Measurements from ENCODE around the gene MIER1.
"Not testable (repeated sequence)": the region's sequence is repeated elsewhere in the genome, so short reads cannot be mapped to it uniquely, and the experiment has no call there.

Gene MIER1

DNA sequence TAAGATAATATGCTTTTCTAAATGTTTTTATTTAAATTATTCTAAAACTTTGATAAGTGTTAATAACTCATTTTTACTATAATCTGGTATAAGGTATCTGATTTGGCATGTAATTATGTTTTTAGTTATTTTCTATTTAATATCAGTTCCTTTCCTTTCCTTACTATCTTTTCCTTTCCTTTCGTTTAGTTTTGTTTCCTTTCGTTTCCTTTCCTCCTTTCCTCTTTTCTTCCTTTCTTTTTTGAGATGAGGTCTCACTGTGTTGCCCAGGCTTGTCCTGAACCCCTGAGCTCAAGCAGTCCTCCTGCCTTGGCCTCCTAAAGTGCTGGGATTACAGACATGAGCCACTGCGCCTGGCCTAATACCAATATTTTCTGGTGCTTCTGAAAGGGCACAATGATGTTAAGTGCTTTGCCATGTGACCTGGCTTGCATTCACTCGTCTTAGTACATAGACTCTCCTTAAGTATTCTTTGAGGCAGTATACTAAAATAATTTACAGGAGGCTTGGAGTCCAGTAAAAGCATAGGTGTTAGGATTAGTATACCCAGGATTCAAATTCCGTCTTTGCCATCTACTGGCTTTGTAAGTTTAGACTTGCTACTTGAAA lies 18.7 kb downstream of the MIER1 start:
- peaks cover 8% of the 10 kb centered on the region for H3K4me1 ChIP-seq (ENCODE audit: control insufficient read depth, insufficient read depth, low read length)

DNA sequence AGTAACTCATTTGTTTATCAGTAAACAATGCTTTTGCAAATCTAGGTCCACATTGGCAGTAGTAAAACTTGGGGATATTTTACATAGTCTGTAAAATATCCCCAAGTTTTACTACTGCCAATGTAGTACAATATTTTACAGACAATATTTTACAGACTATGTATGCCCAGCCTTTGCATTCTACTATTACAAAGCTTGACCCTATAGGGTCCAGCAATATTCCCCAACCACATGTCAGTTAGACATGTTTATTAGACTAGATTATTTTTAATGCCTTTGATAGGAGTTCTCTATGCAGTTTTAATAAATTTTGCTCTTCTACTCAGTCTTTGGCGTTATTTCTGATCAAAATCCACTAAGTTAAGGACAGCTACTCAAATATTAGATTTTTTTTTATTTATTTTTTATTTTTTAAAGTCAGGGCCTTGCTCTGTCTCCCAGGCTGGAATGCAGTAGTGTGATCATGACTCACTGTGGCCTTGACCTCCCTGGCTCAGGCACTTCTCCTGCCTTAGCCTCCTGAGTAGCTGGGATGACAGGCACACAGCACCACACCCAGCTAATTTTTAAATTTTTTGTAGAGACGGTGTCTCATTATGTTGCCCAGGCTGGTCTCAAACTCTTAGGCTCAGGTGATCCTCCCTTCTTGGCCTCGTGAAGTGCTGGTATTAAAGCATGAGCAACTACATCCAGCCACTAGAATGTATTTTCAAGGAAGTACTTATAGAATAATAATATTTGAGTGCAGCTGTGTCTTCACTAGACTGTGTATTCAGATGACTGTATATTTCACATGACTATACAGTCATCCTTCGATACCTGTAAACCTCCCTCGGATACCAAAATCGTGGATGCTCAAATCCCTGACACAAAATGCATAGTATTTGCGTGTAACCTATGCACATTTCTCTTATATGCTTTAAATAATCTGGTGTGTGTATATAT lies 19.8 kb downstream of the MIER1 start:
- Histone ChIP-seq H3K36me3 (ENCODE audit: control insufficient read depth, insufficient read depth, low read length) (no peaks in the 10 kb centered on the region), H3K4me3 (ENCODE audit: low read length) (no peak overlapping the region), H3K9me3 (ENCODE audit: control insufficient read depth, low read length) (no peaks in the 10 kb centered on the region), H3K27me3 (ENCODE audit: control insufficient read depth, insufficient read depth, low read length) (no peaks in the 10 kb centered on the region), H3K4me1 (ENCODE audit: control insufficient read depth, insufficient read depth, low read length) (peaks cover 8% of the 10 kb centered on the region), H3K9ac (ENCODE audit: low read length) (no peak overlapping the region)

More for the DNA sequence above, 18.7 kb downstream of the MIER1 start:
- no peak overlapping the region for H3K9ac ChIP-seq (ENCODE audit: low read length)
- no peak overlapping the region for H3K4me3 ChIP-seq (ENCODE audit: low read length)
- no peaks in the 10 kb centered on the region for H3K36me3 ChIP-seq (ENCODE audit: control insufficient read depth, insufficient read depth, low read length)
- no peaks in the 10 kb centered on the region for H3K9me3 ChIP-seq (ENCODE audit: control insufficient read depth, low read length)
- H3K27me3 ChIP-seq (ENCODE audit: control insufficient read depth, insufficient read depth, low read length), result no peaks in the 10 kb centered on the region

DNA sequence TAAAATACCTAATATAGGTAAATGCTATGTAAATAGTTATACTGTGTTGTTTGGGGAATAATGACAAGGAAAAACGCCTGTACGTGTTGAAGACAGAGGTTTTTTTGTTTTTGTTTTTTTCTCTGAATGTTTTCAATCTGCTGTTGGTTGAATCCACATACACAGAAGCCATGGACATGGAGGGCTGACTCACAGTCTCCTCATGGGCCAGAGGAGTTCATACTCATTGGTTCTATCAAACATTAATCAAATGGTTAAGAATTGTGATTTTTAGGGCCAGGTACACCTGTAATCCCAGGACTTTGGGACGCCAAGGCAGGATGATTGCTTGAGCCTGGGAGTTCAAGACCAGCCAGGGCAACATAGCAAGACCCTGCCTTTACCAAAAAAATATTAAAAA lies 20.5 kb downstream of the MIER1 start:
- Histone ChIP-seq H3K9ac (ENCODE audit: low read length) (no peak overlapping the region), H3K4me3 (ENCODE audit: low read length) (no peak overlapping the region), H3K9me3 (ENCODE audit: control insufficient read depth, low read length) (no peaks in the 10 kb centered on the region), H3K27me3 (ENCODE audit: control insufficient read depth, insufficient read depth, low read length) (no peaks in the 10 kb centered on the region), H3K4me1 (ENCODE audit: control insufficient read depth, insufficient read depth, low read length) (peaks cover 8% of the 10 kb centered on the region), H3K36me3 (ENCODE audit: control insufficient read depth, insufficient read depth, low read length) (no peaks in the 10 kb centered on the region)

DNA sequence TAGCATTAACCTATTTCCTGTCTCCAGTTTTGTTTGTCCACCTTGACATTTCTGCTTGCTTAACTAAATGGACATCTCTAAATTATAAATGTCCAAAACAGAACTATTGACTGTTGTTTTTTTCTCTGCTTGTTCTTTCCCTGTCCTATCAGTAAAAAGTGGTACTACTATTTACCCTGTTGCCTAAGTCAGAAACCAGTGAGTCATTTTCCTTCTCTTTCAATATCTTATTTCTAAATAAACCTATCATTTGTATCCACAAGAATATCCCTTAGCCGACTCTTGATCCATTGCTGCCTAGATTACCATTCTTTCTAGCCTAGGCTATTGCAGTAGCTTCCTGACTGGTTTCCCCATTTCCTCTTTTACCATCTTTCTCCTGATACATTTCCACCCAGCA lies 22.5 kb downstream of the MIER1 start:
- peaks cover 8% of the 10 kb centered on the region for H3K4me1 ChIP-seq (ENCODE audit: control insufficient read depth, insufficient read depth, low read length)
- H3K4me3 ChIP-seq (ENCODE audit: low read length), result no peak overlapping the region
- H3K9me3 ChIP-seq (ENCODE audit: control insufficient read depth, low read length), result no peaks in the 10 kb centered on the region
- H3K27me3 ChIP-seq (ENCODE audit: control insufficient read depth, insufficient read depth, low read length), result no peaks in the 10 kb centered on the region
- H3K9ac ChIP-seq (ENCODE audit: low read length), result no peak overlapping the region
- no peaks in the 10 kb centered on the region for H3K36me3 ChIP-seq (ENCODE audit: control insufficient read depth, insufficient read depth, low read length)

DNA sequence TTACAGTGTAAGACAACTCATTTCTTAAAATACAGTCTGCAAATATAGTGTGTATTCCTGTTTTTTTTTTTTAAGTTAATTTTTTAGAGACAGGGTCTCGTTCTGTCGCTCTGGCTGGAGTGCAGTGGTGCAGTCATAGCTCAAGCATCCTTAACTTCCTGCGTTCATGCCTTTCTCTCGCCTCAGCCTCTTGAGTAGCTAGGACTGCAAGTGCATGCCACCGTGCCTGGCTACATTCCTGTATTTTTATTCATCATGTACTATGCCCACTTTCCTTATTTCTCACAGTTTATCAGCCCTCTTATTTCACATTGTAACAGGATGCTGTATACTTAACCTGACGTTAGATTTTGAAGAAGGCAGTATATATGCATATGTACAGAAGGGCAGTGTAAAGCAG lies 26.7 kb downstream of the MIER1 start:
- Histone ChIP-seq H3K27me3 (ENCODE audit: control insufficient read depth, insufficient read depth, low read length) (no peaks in the 10 kb centered on the region), H3K9ac (ENCODE audit: low read length) (no peak overlapping the region), H3K9me3 (ENCODE audit: control insufficient read depth, low read length) (no peaks in the 10 kb centered on the region), H3K36me3 (ENCODE audit: control insufficient read depth, insufficient read depth, low read length) (no peaks in the 10 kb centered on the region), H3K4me1 (ENCODE audit: control insufficient read depth, insufficient read depth, low read length) (peaks cover 18% of the 10 kb centered on the region), H3K4me3 (ENCODE audit: low read length) (no peak overlapping the region)

DNA sequence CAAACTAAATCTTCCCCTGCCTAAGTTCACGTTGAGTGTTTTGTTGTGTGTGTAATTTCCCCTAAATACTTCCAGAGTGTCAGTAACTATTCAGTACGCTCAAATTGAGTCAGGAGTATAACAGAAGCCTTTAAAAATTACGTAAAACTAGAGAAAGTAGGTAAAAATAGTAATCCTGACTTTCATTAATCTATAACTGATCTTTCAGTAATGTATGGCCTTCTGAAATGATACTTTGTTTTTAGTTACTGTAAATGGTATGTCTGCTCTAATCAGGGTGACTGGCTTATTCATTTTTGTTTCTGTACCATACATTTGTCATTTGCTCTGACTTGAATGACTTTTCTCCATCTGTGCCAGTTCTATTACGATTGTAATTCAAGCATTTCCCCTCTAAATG lies 29.4 kb downstream of the MIER1 start:
- H3K9me3 ChIP-seq (ENCODE audit: control insufficient read depth, low read length), result no peaks in the 10 kb centered on the region
- peaks cover 10% of the 10 kb centered on the region for H3K4me1 ChIP-seq (ENCODE audit: control insufficient read depth, insufficient read depth, low read length)
- no peaks in the 10 kb centered on the region for H3K27me3 ChIP-seq (ENCODE audit: control insufficient read depth, insufficient read depth, low read length)
- H3K9ac ChIP-seq (ENCODE audit: low read length), result no peak overlapping the region
- no peaks in the 10 kb centered on the region for H3K36me3 ChIP-seq (ENCODE audit: control insufficient read depth, insufficient read depth, low read length)
- no peak overlapping the region for H3K4me3 ChIP-seq (ENCODE audit: low read length)

DNA sequence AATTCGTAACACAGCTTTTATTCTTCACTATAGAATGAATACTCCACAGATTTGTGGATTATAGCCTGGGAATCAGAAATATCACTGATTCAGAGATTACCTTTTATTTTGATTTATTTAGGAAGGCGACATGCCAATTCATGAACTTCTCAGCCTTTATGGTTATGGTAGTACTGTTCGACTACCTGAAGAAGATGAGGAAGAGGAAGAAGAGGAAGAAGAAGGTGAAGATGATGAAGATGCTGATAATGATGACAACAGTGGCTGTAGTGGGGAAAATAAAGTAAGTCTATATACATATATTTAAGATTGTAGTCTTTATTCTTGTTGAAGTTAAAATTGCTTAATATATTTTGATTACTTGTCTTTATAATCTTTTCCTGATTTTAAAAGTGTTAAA lies 33.1 kb downstream of the MIER1 start:
- Histone ChIP-seq H3K36me3 (ENCODE audit: control insufficient read depth, insufficient read depth, low read length) (no peaks in the 10 kb centered on the region), H3K27me3 (ENCODE audit: control insufficient read depth, insufficient read depth, low read length) (no peaks in the 10 kb centered on the region), H3K9ac (ENCODE audit: low read length) (no peak overlapping the region)

DNA sequence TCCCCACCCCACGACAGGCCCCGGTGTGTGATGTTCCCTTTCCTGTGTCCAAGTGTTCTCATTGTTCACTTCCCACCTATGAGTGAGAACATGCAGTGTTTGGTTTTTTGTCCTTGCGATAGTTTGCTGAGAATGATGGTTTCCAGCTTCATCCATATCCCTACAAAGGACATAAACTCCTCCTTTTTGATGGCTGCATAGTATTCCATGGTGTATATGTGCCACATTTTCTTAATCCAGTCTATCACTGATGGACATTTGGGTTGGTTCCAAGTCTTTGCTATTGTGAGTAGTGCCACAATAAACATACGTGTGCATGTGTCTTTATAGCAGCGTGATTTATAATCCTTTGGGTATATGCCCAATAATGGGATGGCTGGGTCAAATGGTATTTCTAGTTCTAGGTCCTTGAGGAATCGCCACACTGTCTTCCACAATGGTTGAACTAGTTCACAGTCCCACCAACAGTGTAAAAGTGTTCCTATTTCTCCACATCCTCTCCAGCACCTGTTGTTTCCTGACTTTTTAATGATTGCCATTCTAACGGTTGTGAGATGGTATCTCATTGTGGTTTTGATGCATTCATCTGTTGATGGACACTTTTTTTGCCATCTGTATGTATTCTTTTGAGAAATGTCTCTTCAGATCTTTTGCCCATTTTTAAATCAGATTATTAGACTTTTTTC lies 41.5 kb downstream of the MIER1 start:
- H3K4me1 ChIP-seq (ENCODE audit: control insufficient read depth, insufficient read depth, low read length); H3K36me3 ChIP-seq (ENCODE audit: control insufficient read depth, insufficient read depth, low read length): not testable (repeated sequence)

More for the DNA sequence above, 33.1 kb downstream of the MIER1 start:
- H3K4me3 ChIP-seq (ENCODE audit: low read length), result no peak overlapping the region
- H3K9me3 ChIP-seq (ENCODE audit: control insufficient read depth, low read length), result no peaks in the 10 kb centered on the region
- peaks cover 10% of the 10 kb centered on the region for H3K4me1 ChIP-seq (ENCODE audit: control insufficient read depth, insufficient read depth, low read length)

DNA sequence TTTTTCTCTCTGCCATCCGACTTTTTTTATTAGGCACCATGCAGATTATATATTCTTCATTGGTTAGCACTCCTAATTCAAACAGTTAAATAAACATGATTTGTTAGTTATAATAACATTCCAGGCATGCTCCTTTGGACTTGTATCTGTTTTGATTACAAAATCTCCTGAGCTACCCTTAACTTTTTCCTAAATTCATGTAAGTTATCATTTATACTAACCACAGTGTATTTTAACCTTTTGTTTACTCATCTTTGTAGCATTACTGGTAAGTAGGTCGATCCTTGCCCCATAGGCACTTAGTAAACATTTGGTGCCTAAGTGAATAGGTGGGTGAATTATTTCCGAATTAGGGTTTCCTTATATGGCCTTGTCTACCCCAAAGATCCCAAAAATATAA lies 43.8 kb downstream of the MIER1 start:
- Histone ChIP-seq H3K9me3 (ENCODE audit: control insufficient read depth, low read length) (no peaks in the 10 kb centered on the region), H3K4me1 (ENCODE audit: control insufficient read depth, insufficient read depth, low read length) (no peaks in the 10 kb centered on the region), H3K27me3 (ENCODE audit: control insufficient read depth, insufficient read depth, low read length) (no peaks in the 10 kb centered on the region), H3K36me3 (ENCODE audit: control insufficient read depth, insufficient read depth, low read length) (peaks cover 4% of the 10 kb centered on the region), H3K9ac (ENCODE audit: low read length) (no peak overlapping the region), H3K4me3 (ENCODE audit: low read length) (no peak overlapping the region)

More for the DNA sequence above, 41.5 kb downstream of the MIER1 start:
- not testable (repeated sequence) for H3K9me3 ChIP-seq (ENCODE audit: control insufficient read depth, low read length); H3K4me3 ChIP-seq (ENCODE audit: low read length); H3K9ac ChIP-seq (ENCODE audit: low read length); H3K27me3 ChIP-seq (ENCODE audit: control insufficient read depth, insufficient read depth, low read length)

DNA sequence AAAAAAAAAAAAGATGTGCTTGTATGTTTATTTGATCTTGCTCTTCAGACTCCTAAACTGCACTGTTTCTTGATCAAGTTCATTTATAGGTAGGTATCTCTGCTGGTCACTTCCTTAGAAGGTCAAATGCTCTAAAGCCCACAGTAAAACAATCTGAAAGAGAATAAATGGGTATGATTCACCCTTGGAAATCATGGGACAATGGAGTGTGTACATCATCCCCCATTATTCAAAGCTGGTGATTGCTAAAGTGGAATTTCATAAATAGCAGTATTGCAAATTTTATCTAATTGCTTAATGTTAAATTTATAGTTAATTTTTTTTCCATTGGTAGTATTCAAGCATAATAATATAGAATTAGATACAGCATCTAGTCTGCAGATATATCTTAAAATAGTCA lies 53.4 kb downstream of the MIER1 start:
- Histone ChIP-seq H3K9me3 (ENCODE audit: control insufficient read depth, low read length) (no peaks in the 10 kb centered on the region), H3K4me3 (ENCODE audit: low read length) (no peak overlapping the region), H3K4me1 (ENCODE audit: control insufficient read depth, insufficient read depth, low read length) (no peaks in the 10 kb centered on the region), H3K36me3 (ENCODE audit: control insufficient read depth, insufficient read depth, low read length) (no peaks in the 10 kb centered on the region), H3K27me3 (ENCODE audit: control insufficient read depth, insufficient read depth, low read length) (no peaks in the 10 kb centered on the region), H3K9ac (ENCODE audit: low read length) (no peak overlapping the region)

DNA sequence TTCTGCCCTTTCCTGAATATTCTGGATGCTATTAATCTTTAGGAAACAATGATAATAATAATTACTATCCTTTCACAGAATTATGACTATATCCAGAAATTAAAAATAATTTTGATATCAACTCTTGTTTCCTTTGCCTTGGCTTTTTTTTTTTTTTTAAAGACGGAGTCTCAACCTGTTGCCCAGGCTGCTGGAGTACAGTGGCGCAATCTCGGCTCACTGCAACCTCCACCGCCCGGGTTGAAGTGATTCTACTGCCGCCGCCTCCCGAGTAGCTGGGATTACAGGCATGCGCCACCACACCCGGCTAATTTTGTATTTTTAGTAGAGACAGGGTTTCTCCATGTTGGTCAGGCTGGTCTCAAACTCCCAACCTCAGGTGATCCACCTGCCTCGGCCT lies 54.8 kb downstream of the MIER1 start:
- H3K9me3 ChIP-seq (ENCODE audit: control insufficient read depth, low read length); H3K27me3 ChIP-seq (ENCODE audit: control insufficient read depth, insufficient read depth, low read length); H3K4me1 ChIP-seq (ENCODE audit: control insufficient read depth, insufficient read depth, low read length); H3K36me3 ChIP-seq (ENCODE audit: control insufficient read depth, insufficient read depth, low read length); H3K4me3 ChIP-seq (ENCODE audit: low read length); H3K9ac ChIP-seq (ENCODE audit: low read length): not testable (repeated sequence)

DNA sequence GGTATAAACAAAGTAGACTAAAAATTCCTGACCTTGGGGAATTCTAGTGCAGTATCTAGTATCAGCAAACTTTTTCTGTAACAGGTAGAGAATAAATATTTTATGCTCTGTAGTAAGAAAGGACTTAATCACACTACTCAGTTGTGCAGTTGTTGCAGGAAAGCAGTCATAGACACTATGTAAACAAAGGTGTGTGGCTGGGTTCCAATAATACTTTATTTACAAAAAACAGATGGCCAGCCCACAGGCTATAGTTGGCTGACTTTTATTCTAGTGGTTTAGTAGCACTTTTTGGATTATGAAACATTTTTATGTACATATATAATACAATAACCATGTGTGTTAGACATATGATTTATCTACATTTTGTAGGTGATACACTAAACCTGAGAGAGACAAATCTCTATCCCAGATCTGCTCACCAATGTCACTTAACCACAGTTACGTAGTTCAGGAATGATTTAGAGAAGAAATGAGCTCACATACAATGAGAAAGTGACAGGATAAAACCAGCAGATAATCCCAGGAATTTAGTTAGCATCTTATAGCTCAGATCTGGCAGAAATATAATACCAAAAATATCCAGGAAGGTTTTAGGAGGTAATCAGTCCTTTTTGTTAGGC lies 56.1 kb downstream of the MIER1 start:
- no peaks in the 10 kb centered on the region for H3K9me3 ChIP-seq (ENCODE audit: control insufficient read depth, low read length)
- no peaks in the 10 kb centered on the region for H3K27me3 ChIP-seq (ENCODE audit: control insufficient read depth, insufficient read depth, low read length)
- H3K4me3 ChIP-seq (ENCODE audit: low read length), result no peak overlapping the region
- no peak overlapping the region for H3K9ac ChIP-seq (ENCODE audit: low read length)
- H3K4me1 ChIP-seq (ENCODE audit: control insufficient read depth, insufficient read depth, low read length), result no peaks in the 10 kb centered on the region
- H3K36me3 ChIP-seq (ENCODE audit: control insufficient read depth, insufficient read depth, low read length), result no peaks in the 10 kb centered on the region

All from mucosa of stomach (tissue), 1 donor.